HG03103 (cell line): ENCODE results near the gene MEGF11.

Experiments
- ATAC-seq: cut with Tn5 transposase; IDR thresholded peaks from one replicate; pipeline ENCODE4 v1.9.1; 2021; ENCODE audit warnings: low read depth; ENCODE audit not compliant: unreplicated experiment

MEGF11 gene

DNA sequence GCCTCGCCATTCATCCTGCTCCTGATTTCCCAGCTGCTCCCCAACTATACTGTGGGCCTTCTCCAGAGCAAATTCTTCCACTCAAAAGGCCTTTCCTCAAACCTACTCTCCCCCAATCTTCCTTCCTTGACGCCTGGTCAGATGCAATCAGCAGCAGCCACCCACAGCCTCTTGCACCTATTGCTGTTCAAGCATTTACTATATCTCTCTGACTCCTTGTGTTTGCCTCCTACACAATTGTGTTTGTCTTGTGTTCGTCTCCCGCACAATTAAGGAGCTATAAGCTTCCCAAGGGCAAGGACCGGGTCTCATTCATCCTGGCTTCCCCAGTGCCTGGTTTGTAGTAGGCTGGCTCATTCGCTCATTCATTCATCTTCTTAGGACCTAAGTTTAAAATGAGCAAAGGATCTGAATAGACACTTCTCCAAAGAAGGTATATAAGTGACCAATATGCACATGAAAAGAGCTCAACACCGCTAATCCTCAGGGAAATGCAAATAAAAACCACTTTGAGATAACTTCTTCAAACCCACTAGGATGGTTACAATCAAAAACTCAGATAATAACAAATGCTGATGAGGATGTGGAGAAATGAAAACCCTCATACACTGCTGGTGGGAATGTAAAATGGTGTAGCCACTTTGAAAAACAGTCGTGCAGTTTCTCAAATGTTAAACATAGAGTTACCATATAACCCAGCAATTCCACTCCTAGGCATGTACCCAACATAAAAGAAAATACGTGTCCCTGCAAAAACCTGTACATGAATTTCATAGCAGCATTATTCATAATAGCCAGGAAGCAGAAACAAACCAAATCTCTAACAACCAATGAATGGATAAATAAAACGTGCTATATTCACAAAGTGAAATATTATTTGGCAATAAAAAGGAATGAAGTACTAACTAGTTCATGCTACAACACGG, 31.0 kb downstream of the MEGF11 start:
- no peak for ATAC-seq

- ATAC-seq: no peak
These were observed 32.4 kb downstream of the MEGF11 start for GRCh38 chr15:66221126-66221525.

DNA sequence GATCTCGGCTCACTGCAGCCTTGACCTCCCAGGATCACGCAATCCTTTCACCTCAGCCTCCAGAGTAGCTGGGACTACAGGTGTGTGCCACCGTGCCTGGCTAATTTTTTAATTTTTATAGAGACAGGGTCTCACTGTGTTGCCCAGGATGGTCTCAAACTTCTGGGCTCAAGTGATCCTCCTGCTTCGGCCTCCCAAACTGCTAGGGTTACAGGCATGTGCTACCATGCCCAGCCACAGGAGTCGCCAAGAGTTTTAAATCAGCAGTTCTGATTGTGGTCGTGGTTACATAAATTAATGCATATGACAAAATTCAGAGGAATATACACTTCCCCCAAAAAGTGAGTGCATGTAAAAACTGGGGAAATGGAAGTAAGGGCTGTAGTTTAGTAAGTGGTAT, 32.9 kb downstream of the MEGF11 start:
- no peak for ATAC-seq

GRCh38 chr15:66219339-66219738, 34.2 kb downstream of the MEGF11 start:
- no peak for ATAC-seq

DNA sequence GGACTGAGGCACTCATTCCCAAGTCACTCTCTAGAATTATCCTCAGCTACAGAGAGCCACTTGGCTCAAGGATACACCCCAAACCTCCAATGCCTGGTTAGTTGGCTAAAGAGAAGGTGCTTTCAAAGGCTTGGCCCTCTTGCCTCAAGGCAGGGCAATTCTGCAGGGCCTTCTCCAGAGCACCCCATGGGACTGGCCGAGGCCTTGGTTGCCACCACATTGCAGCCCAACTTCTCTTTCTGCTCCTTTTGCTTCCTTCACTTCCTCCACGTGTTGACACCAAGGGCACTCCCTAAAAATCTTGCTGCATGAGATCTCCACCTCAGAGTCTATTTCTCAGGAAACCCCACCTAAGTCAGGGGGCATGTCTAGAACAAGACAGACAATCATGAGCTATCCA, 36.7 kb downstream of the MEGF11 start:
- no peak for ATAC-seq

DNA sequence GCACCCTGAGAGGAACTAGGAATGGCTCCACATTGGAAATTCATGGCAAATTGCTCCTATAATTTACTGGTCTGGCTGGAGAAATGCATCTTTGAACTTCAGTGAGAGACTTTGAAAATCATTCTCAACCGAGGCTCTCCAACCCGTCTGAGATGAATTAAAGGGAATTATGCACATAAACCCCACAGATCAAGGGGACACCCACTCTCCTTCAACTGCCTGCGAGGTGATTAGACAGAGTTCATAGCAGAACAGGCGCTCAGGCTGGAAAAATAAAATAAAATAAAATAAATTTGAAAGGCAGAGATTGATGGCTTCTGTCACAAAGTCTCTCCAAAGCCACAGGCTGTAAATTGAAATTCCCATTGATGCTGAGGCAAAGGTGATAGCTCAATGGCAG, 37.7 kb downstream of the MEGF11 start:
- no peak for ATAC-seq

DNA sequence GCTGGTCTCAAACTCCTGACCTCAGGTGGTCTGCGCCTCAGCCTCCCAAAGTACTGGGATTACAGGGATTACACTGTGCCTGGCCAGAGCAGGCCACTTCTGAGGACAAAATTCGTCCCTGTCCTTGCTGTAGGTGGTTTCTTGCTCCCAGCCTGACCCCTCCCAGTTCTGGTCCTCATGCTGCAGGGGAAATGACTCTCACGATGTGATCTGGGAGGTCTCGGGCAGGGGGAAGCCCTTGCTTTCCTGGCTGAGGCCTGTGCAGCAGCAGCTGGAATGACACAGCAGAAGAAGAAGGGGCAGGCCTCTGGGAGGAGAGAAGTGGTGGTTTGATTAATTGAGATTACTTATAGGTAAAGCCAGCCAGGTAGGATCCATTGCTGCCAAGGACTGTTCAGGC, 39.3 kb downstream of the MEGF11 start:
- ATAC-seq: no peak

DNA sequence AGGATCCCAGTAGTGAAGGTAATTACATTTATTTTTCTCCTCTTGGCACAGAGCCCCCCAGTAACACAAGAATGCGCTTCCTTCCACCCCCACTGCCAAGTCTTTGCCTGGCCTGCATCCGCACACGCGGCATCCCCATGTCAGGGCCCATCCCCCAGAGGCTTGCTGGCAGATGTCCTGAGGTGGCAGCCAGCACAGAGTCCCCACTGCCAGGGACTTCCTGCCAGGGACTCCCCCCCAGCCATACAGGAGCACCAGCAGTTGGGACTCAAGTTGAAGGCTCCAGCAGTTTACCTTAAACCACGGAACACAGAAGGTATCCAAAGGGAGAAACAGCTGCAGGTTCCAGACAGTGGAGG, 41.0 kb downstream of the MEGF11 start:
- no peak for ATAC-seq

GRCh38 chr15:66211670-66212562, 41.6 kb downstream of the MEGF11 start:
- no peak for ATAC-seq

DNA sequence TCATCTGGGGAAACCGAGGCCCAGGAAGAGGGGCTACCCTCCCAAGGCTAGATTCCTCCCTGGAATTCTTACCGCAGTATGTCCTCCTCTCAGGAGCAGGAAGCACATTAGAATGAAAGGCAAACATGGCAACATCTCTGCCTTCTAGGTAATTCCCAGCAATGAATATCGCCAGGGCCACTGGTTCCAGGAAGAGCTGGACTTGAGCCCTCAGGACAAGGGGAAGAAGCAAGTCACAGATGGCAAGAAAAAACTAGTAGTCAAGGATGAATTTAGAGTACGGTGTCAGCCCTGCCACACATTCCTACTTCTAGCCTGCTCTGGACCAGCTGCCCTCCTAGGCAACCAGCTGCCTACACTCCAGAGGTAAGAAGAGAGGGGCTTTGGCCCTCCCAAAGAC, 42.9 kb downstream of the MEGF11 start:
- no peak for ATAC-seq

- no peak for ATAC-seq
These were observed 54.8 kb downstream of the MEGF11 start for GRCh38 chr15:66198757-66199156.

- no peak for ATAC-seq
These were observed 56.9 kb downstream of the MEGF11 start for GRCh38 chr15:66196602-66197001.

GRCh38 chr15:66195621-66196230, 57.8 kb downstream of the MEGF11 start:
- no peak for ATAC-seq

DNA sequence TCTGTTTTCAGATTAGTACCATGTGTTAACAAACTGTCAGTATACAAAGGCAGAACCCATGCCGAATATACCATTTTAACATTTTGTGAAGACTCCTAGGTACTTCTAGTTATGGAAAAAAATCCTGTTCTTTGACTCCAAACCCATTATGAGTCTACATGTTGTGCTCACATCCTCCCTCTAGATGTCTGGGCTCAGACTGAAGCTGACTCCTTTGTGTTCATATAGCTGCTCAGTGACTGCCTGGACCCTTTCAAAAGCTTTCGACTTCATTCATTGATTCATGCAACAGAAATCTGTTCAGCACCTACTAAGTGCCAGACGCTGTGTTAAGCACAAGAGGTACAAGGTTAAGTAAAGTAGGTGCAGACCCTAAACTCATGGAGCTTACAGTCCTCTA, 60.5 kb downstream of the MEGF11 start:
- ATAC-seq: no peak

DNA sequence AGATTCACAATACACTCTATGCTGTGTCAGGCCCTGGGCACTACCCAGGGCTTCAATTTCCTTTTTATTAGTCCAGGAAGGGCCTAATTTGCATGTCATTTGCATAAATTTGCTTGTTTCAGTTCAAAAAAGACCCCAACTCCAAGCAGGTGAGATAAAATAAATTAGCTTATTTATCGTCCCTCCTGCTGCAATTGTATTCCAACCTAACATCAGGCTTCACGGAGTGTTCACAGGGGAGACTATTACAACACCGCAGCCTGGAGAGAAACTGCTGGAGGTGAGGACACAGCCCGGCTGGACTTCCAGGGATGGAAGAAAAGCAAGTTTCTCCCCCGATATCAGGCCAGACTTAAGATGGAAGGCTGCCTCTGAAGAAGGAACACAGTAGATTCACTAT, 62.8 kb downstream of the MEGF11 start:
- no peak for ATAC-seq

DNA sequence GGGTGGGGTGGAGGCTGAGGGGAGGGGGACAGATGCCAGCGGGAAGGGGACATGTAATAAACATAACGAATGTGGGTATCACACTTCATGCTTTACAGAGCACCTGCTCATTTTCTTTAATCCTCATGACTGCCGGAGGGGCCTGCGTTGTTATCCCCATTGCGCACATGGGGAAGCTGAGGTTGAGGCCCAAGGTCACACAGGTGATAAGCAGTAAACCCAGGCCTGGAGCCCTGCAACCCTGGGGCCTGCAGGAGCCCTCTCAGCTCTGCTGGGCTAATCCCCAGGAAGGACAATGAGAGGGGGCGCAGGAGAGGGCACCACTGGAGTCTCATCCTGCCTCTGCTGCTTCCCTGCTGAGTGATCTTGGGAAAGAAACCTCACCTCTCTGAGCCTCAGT, 64.3 kb downstream of the MEGF11 start:
- ATAC-seq: no peak

DNA sequence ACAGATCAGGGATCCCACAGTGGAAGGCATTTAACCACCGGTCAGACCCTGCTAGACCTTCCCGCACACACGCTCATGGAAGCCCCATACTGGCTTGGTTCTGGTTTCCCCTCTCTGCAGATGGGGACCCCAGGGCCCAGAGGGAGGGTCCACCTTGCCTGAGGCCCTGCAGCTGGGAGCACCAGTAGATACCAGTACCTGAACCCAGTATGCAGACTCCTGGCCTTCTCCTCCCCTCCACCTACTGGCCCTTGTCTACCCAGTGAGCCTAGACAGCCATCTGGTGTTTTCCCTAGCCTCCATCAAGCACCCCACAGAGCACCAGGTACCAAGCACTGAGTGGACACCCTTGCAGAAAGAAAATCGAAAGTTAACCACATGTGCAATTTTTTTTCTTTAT, 65.1 kb downstream of the MEGF11 start:
- ATAC-seq: no peak

GRCh38 chr15:66187271-66187670, 66.3 kb downstream of the MEGF11 start:
- no peak for ATAC-seq

GRCh38 chr15:66186049-66186825, 67.3 kb downstream of the MEGF11 start:
- no peak for ATAC-seq
